Ectodermal cell (in vitro differentiated cells): ENCODE data around the gene CALML4.

Experiments
- H3K27ac ChIP-seq: 2 replicates; pipeline ENCODE4 v1.7.0; 2013; ENCODE audit warnings: mild to moderate bottlenecking, low read depth, low read length; ENCODE audit not compliant: insufficient read depth, poor library complexity, severe bottlenecking
- H3K27me3 ChIP-seq: 2 replicates; pipeline ENCODE4 v1.7.0; 2013; ENCODE audit warnings: mild to moderate bottlenecking, low read length; ENCODE audit not compliant: insufficient read depth, control insufficient read depth, poor library complexity, severe bottlenecking
- H3K36me3 ChIP-seq: one replicate; pipeline ENCODE4 v1.7.0; 2013; ENCODE audit warnings: low read length; ENCODE audit not compliant: control insufficient read depth, insufficient read depth
- H3K4me1 ChIP-seq: one replicate; pipeline ENCODE4 v1.7.0; 2013; ENCODE audit warnings: low read length; ENCODE audit not compliant: control insufficient read depth, insufficient read depth
- H3K4me3 ChIP-seq: 2 replicates; pipeline ENCODE4 v1.7.0; 2013; ENCODE audit warnings: low read depth, low read length, control low read depth; ENCODE audit not compliant: insufficient read depth
- H3K9me3 ChIP-seq: 2 replicates; pipeline ENCODE4 v1.7.0; 2013; ENCODE audit warnings: mild to moderate bottlenecking, low read length, moderate library complexity; ENCODE audit not compliant: control insufficient read depth
- WGBS, 2 experiments: methylation state at CpG; one replicate each; pipeline ENCODE4 v1.1.7; 2013; ENCODE audit warnings: missing lambda C conversion rate in 2 of 2; 5-methylcytosine and 5-hydroxymethylcytosine counted together

Gene CALML4

GRCh38 chr15:68201153-68201878, 3.8 kb downstream of the CALML4 start:
- peaks cover 38% of the 10 kb centered on the region for H3K4me1 ChIP-seq
- no peaks in the 10 kb centered on the region for H3K9me3 ChIP-seq
- H3K36me3 ChIP-seq = no peaks in the 10 kb centered on the region
- no peaks in the 10 kb centered on the region for H3K27me3 ChIP-seq
- H3K4me3 ChIP-seq = no peak overlapping the region
- no peak overlapping the region for H3K27ac ChIP-seq
- WGBS, 2 experiments = 62 to 63% methylated on average over 7 of the region's 7 CpGs

- Histone ChIP-seq H3K36me3 (no peaks in the 10 kb centered on the region), H3K4me3 (no peak overlapping the region), H3K27ac (no peak overlapping the region), H3K9me3 (no peaks in the 10 kb centered on the region), H3K27me3 (no peaks in the 10 kb centered on the region), H3K4me1 (peaks cover 27% of the 10 kb centered on the region)
- WGBS, 2 experiments = 64 to 69% methylated on average over 16 of the region's 16 CpGs
These were observed 4.9 kb downstream of the CALML4 start for GRCh38 chr15:68200016-68200861.

- H3K4me3 ChIP-seq = no peak overlapping the region
- WGBS, 2 experiments = 65 to 67% methylated on average over 11 of the region's 11 CpGs
These were observed 5.8 kb downstream of the CALML4 start for GRCh38 chr15:68199340-68199739.

GRCh38 chr15:68197661-68198437, 7.3 kb downstream of the CALML4 start:
- no peak overlapping the region for H3K27ac ChIP-seq
- no peak overlapping the region for H3K4me3 ChIP-seq
- H3K9me3 ChIP-seq = no peaks in the 10 kb centered on the region
- peaks cover 22% of the 10 kb centered on the region for H3K4me1 ChIP-seq
- no peaks in the 10 kb centered on the region for H3K27me3 ChIP-seq
- WGBS, 2 experiments = 94 to 95% methylated on average over 11 of the region's 11 CpGs
- H3K36me3 ChIP-seq = peaks cover 3% of the 10 kb centered on the region

More at GRCh38 chr15:68199340-68199739, 5.8 kb downstream of the CALML4 start:
- Histone ChIP-seq H3K4me1 (peaks cover 22% of the 10 kb centered on the region), H3K36me3 (no peaks in the 10 kb centered on the region), H3K9me3 (no peaks in the 10 kb centered on the region), H3K27ac (no peak overlapping the region), H3K27me3 (no peaks in the 10 kb centered on the region)

- H3K4me3 ChIP-seq = no peak overlapping the region
- H3K27ac ChIP-seq = no peak overlapping the region
- peaks cover 22% of the 10 kb centered on the region for H3K4me1 ChIP-seq
- H3K36me3 ChIP-seq = peaks cover 3% of the 10 kb centered on the region
- WGBS, 2 experiments = 95 to 96% methylated on average over 8 of the region's 8 CpGs
- no peaks in the 10 kb centered on the region for H3K27me3 ChIP-seq
- no peaks in the 10 kb centered on the region for H3K9me3 ChIP-seq
These were observed 8.0 kb downstream of the CALML4 start for GRCh38 chr15:68197170-68197492.

- 93 to 95% methylated on average over 17 of the region's 17 CpGs for WGBS, 2 experiments
- H3K9me3 ChIP-seq = no peaks in the 10 kb centered on the region
- H3K4me3 ChIP-seq = no peak overlapping the region
- no peaks in the 10 kb centered on the region for H3K27me3 ChIP-seq
- H3K27ac ChIP-seq = no peak overlapping the region
- H3K36me3 ChIP-seq = peaks cover 3% of the 10 kb centered on the region
- peaks cover 19% of the 10 kb centered on the region for H3K4me1 ChIP-seq
These were observed 8.5 kb downstream of the CALML4 start for GRCh38 chr15:68196445-68197169.

GRCh38 chr15:68195336-68196112, 9.6 kb downstream of the CALML4 start:
- H3K27me3 ChIP-seq = no peaks in the 10 kb centered on the region
- peaks cover 3% of the 10 kb centered on the region for H3K36me3 ChIP-seq
- H3K4me1 ChIP-seq = peaks cover 8% of the 10 kb centered on the region
- 93 to 95% methylated on average over 8 of the region's 8 CpGs for WGBS, 2 experiments
- no peak overlapping the region for H3K27ac ChIP-seq
- no peaks in the 10 kb centered on the region for H3K9me3 ChIP-seq
- H3K4me3 ChIP-seq = no peak overlapping the region

- Histone ChIP-seq H3K4me3 (no peak overlapping the region), H3K9me3 (no peaks in the 10 kb centered on the region), H3K27ac (no peak overlapping the region), H3K36me3 (peaks cover 5% of the 10 kb centered on the region), H3K27me3 (no peaks in the 10 kb centered on the region), H3K4me1 (no peaks in the 10 kb centered on the region)
- WGBS, 2 experiments = 93 to 98% methylated on average over 5 of the region's 5 CpGs
These were observed 12.2 kb downstream of the CALML4 start for GRCh38 chr15:68192804-68193486.

- 92 to 94% methylated on average over 4 of the region's 4 CpGs for WGBS, 2 experiments
These were observed 13.0 kb downstream of the CALML4 start for GRCh38 chr15:68192117-68192516.

More at GRCh38 chr15:68192117-68192516, 13.0 kb downstream of the CALML4 start:
- H3K27me3 ChIP-seq = no peaks in the 10 kb centered on the region
- no peak overlapping the region for H3K27ac ChIP-seq
- H3K36me3 ChIP-seq = peaks cover 12% of the 10 kb centered on the region
- H3K9me3 ChIP-seq = no peaks in the 10 kb centered on the region
- H3K4me3 ChIP-seq = no peak overlapping the region
- no peaks in the 10 kb centered on the region for H3K4me1 ChIP-seq
